ENCODE data around the gene CTRL. TPM values are rescaled to one million over a fixed set of nuclear protein-coding genes. Genes with fewer than 3 reads are reported as not detected.

Gene CTRL
- total and polyA plus RNA-seq, 9 donors: 0.35 to 4.4 (median 2.5) TPM

GRCh38 chr16:67968400-67969253 is 37.0 kb upstream of the CTRL start, which contains the start of gene SLC12A4:
SLC12A4 (minus strand) TSS chr16:67968637; CDS start chr16:67968553, 84 bp downstream.
- Histone ChIP-seq H3K27ac (peak within 1 kb of the TSS; percentile 86 to 96), H3K36me3 (no peaks in the 10 kb centered on the region), H3K27me3 (no peaks in the 10 kb centered on the region), H3K4me1 (ENCODE audit: insufficient read depth) (peaks cover 13% of the 10 kb centered on the region), H3K4me3 (peak within 1 kb of the TSS; percentile 68), H3K9me3 (no peaks in the 10 kb centered on the region)
- TF ChIP-seq CTCF (IDR thresholded peaks at IDR 0.05) (peak in 1 of 3 donors; percentile 22), EP300 (IDR thresholded peaks at IDR 0.05) (no peak), POLR2A (IDR thresholded peaks at IDR 0.05) (peak; percentile 93)
- intact Hi-C loops (cut with DNase I): no loop called here
- DNase-seq: peak; percentile 82 to 87 (median 85)
- 1% methylated on average over 21 to 78 of the region's 78 CpGs for WGBS, 3 donors

DNA sequence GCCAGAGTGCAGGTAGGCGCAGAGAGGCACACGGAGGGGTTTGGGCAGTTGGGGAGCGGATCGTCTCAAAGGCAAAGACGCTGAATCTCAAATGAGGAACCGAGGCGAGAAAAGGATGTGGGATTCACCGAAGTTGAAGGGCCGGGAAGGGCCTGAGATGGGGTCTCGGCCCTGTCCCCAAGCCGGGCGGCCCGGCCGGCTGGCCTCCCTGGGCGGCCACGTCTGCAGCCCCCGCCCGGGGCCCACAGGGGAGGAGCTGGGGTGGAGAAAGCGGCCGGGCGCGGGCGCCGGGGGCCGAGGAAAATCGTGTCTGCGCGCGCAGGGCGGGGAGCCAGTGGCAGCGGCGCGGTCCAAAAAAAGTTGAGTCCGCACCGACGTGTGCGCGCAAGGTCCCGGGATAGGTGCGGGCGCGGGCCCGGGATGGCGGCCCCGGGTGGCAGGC is 36.3 kb upstream of the CTRL start:
- Histone ChIP-seq H3K4me1 (ENCODE audit: insufficient read depth) (peaks cover 13% of the 10 kb centered on the region), H3K27me3 (no peaks in the 10 kb centered on the region), H3K4me3 (peak overlapping the region; percentile 68), H3K9me3 (no peaks in the 10 kb centered on the region), H3K36me3 (no peaks in the 10 kb centered on the region), H3K27ac (peak overlapping the region; percentile 86 to 96)
- intact Hi-C loops (cut with DNase I): no loop called here
- 0 to 1% (median 0%) methylated on average over 38 to 45 of the region's 45 CpGs for WGBS, 3 donors
- peak; percentile 55 to 81 (median 68) for DNase-seq
- TF ChIP-seq EP300 (IDR thresholded peaks at IDR 0.05): no peak

- Histone ChIP-seq H3K27me3 (no peaks in the 10 kb centered on the region), H3K27ac (peak overlapping the region; percentile 86 to 96), H3K4me3 (peak overlapping the region; percentile 68), H3K9me3 (no peaks in the 10 kb centered on the region), H3K36me3 (no peaks in the 10 kb centered on the region), H3K4me1 (ENCODE audit: insufficient read depth) (peaks cover 13% of the 10 kb centered on the region)
- WGBS, 3 donors: 7 to 8% (median 7%) methylated on average over 18 of the region's 18 CpGs
- intact Hi-C loops (cut with DNase I): no loop called here
- no peak for TF ChIP-seq EP300 (IDR thresholded peaks at IDR 0.05)
- no peak for TF ChIP-seq CTCF (IDR thresholded peaks at IDR 0.05)
- DNase-seq: no peak
These were observed 35.7 kb upstream of the CTRL start for GRCh38 chr16:67967183-67967957.

GRCh38 chr16:67966549-67967182 is 35.0 kb upstream of the CTRL start:
- H3K27ac ChIP-seq: peak overlapping the region; percentile 34 to 70
- WGBS, 3 donors: 26 to 37% (median 32%) methylated on average over 3 of the region's 3 CpGs
- H3K4me3 ChIP-seq: peak overlapping the region; percentile 68
- intact Hi-C loops (cut with DNase I): no loop called here
- peaks cover 13% of the 10 kb centered on the region for H3K4me1 ChIP-seq (ENCODE audit: insufficient read depth)
- H3K27me3 ChIP-seq: no peaks in the 10 kb centered on the region
- TF ChIP-seq CTCF (IDR thresholded peaks at IDR 0.05) (no peak), EP300 (IDR thresholded peaks at IDR 0.05) (no peak), POLR2A (IDR thresholded peaks at IDR 0.05) (no peak)
- peak in 1 of 5 donors; percentile 38 for DNase-seq
- no peaks in the 10 kb centered on the region for H3K36me3 ChIP-seq
- no peaks in the 10 kb centered on the region for H3K9me3 ChIP-seq

Data from ovary (tissue), 9 donors.